DMS79 (cell line): ENCODE measurements around the gene TMEM271.
"Not testable (repeated sequence)": the region's sequence is repeated elsewhere in the genome, so short reads cannot be mapped to it uniquely, and the experiment has no call there.

Experiments
- DNase-seq: peaks from one replicate; lab custom pipeline; 2025; lab: John Stamatoyannopoulos, UW

The TMEM271 gene

GRCh38 chr4:609400-610050 lies 33.4 kb upstream of the TMEM271 start:
- DNase-seq, result no peak

DNA sequence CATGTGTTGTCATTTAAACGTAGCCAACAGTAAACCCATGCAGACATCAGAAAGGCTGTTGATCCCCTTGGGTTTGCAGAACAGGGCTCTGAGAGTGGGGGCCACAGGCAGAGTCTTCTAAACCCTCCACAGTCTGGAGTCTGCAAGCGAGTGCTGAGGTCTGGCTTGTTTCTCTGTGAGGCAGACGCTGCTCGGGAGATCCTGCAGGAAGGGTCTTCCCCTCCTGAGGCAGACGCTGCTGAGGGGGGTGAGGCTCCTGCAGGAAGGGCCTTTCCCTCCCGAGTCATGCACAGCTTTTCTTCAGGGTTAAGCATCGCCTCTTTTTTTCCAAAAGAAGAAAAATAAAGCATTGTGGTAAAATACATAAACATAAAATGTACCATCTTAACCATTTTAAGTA lies 32.1 kb upstream of the TMEM271 start:
- no peak for DNase-seq

GRCh38 chr4:605702-606425 lies 29.8 kb upstream of the TMEM271 start:
- no peak for DNase-seq

DNA sequence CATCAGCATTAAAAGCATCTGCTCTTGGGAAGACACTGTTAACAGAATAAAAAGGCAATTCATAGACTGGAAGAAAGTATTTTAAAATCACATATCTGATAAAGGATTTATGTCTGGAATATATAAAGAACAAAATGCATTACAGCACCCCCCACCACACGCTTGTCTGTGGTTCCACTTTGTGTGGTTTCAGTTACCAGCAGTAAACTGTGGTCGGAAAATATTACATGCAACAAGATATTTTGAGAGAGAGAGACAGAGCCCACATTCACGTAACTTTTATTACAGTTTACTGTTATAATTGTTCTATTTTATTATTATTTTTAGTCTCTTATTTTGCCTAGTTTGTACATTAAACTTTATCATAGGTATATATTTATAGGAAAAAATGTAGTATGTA lies 28.0 kb upstream of the TMEM271 start:
- no peak for DNase-seq

- no peak for DNase-seq
Observed at GRCh38 chr4:602559-602942, 26.5 kb upstream of the TMEM271 start.

DNA sequence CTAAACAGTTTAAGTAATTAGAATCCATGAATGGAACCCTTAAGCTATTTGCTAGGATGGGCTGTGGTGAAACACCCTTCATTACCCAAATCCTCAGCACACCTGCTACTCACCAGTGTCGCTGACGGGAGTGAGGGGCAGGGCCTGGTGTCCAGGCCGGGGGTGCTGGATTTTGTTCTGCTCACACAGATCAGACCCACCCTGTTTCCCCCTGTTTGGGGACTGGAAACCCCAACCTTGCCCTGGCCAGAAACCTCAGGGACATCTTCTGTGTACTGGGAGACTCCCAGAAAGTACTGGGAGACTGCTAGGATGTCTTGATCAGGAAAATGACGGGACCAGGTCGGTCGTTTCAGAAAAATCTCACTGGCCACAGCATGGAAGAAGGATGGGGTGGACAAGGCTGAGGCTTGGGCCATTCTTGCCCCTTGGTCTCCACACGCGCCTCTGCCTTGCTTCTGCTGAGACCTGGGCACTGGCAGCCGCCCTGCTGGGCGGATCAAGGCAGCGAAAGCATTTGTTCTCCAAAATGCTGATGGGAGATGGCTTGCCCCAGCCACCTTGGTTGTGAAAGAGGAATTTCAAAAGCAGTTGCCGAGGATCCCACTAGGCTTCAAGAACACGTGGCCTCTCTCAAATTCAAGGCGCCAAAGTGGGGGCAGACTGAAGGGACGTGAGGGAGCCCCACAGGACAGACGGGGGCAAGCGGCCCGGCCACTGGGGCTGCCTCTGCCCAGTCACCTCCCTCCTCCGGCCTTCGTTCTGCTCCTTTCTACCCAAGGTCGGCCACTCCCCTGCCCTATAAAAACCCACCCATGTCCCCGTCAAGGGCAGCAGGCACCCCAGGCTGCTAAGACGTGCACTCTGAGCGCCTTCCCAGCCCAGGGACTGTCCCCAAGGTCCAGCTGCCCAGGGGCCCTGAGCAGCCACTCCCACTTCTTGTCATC lies 25.8 kb upstream of the TMEM271 start:
- no peak for DNase-seq

- DNase-seq, result no peak
Observed at GRCh38 chr4:600850-601515, 24.9 kb upstream of the TMEM271 start.

GRCh38 chr4:600166-600565 lies 24.1 kb upstream of the TMEM271 start:
- no peak for DNase-seq

DNA sequence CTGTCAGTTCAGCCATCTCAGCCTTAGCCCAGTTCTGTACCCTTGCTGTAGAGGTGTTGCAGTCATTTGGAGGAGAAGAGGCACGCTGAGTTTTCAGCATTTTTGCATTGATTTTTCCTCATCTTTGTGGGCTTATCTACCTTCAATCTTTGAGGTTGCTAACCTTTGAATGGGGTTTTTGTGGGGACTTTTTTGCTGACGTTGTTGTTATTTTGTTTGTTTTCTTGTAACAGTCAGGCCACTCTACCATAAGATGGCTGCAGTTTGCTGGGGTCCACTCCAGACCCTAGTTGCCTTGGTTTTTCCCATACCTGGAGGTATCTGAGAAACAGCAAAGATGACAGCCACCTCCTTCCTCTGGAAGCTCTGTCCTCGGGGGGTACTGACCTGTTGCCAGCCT lies 22.8 kb upstream of the TMEM271 start:
- no peak for DNase-seq

GRCh38 chr4:592825-593520 lies 16.9 kb upstream of the TMEM271 start:
- DNase-seq, result no peak

DNA sequence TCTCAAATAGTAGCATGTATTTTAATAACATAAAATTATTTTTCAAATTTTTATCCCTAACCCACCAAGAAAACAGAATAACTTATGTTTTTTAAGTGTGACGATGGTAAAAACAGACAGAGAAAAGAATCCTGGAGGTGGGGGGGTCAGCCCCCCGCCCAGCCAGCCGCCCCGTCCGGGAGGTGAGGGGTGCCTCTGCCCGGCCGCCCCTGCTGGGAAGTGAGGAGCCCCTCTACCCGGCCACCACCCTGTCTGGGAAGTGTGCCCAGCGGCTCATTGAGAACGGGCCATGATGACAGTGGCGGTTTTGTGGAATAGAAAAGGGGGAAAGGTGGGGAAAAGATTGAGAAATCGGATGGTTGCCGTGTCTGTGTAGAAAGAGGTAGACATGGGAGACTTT lies 16.1 kb upstream of the TMEM271 start:
- not testable (repeated sequence) for DNase-seq

GRCh38 chr4:590313-590841 lies 14.3 kb upstream of the TMEM271 start:
- DNase-seq, result no peak

DNA sequence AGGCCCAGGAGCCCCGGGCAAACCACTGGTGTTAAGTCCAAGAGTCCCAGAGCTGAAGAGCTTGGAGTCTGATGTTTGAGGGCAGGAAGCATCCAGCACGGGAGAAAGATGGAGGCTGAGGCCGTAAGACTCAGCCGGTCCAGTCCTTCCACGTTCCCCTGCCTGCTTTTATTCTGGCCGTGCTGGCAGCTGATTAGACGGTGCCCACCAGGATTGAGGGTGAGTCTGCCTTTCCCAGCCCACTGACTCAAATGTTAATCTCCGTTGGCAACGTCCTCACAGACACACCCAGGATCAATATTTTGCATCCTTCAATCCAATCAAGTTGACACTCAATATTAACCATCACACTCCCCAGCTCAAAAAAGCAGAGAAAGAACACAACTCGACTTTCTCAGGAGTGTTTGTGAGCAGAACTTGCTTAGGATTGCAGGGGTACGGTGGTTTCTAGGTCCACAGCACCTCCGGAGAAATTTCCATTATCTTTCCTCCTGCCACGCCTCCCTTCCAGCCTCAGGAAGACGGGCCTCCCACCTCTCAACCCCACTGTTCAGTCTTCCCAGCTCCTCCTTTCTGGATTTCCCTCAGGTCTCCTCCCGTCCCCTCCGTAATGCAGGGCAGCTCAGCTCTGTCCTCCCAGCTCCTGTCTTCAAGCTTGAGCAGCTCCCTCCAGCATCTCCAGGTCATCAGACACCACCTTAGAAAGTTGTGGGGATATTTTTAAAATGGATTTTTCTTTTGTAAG lies 13.3 kb upstream of the TMEM271 start:
- no peak for DNase-seq

DNA sequence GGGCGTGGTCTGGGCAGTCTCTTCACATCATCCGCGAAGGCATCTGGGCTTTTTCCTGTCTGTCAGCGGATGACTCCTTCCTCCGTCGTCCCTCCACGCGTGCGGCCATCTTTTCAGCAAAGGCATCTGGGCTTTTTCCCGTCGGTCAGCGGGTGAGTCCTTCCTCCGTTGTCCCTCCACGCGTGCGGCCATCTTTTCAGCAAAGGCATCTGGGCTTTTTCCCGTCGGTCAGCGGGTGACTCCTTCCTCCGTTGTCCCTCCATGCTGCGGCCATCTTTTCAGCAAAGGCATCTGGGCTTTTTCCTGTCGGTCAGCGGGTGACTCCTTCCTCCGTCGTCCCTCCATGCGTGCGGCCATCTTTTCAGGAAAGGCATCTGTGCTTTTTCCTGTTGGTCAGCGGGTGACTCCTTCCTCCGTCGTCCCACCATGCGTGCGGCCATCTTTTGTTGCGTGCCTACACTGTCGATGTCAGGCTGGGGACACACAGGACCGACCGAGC lies 12.3 kb upstream of the TMEM271 start:
- no peak for DNase-seq

DNA sequence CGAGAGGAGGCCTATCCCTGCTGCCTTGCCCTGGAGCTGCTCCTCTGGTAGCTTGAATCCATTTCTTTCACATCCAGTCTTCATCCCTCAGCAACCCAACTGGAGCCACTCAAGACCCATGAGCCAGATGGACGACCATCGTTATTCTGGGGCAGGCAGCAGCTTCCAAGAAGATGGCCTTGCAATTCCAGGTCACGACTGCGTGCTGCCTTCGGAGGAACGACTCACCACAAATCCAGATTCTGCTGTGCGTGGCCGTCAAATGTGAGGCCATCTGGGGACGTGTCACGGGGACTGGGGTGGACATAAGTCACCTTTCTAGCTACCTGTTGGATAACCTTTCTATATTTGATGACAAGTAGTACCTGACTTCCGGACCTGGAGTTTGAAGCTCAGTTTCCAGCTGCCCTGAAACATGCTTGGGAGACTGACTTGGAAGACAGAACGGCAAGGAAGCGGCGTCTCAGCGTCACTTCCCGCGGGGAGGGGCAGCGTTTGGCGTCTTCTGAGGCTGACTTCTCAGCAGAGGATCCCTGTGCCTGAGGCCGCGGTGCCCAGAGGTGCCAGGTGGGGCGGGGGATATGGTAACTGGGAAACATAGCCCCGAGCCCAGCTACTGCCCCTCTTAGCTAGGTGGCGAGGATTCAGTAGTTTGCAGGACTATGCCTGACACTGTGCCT lies 11.7 kb upstream of the TMEM271 start:
- no peak for DNase-seq

DNA sequence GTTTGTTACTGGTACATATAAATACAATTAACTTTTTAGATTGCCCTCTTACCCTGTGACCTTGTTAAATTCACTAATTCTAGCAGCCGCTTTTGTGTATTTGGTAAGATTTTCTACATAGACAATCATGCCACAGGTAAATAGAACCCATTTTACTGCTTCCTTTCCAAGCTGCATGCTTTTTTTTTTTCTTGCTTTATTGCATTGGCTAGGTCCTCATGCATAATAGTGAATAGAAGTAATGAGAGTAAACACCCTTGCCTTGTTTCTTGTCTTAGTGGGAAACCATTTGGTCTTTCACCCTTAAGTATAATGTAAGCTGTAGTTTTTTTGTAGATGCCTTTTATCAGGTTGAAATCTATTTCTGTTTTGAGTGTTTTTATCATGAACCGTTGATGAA lies 7.7 kb upstream of the TMEM271 start:
- no peak for DNase-seq

DNA sequence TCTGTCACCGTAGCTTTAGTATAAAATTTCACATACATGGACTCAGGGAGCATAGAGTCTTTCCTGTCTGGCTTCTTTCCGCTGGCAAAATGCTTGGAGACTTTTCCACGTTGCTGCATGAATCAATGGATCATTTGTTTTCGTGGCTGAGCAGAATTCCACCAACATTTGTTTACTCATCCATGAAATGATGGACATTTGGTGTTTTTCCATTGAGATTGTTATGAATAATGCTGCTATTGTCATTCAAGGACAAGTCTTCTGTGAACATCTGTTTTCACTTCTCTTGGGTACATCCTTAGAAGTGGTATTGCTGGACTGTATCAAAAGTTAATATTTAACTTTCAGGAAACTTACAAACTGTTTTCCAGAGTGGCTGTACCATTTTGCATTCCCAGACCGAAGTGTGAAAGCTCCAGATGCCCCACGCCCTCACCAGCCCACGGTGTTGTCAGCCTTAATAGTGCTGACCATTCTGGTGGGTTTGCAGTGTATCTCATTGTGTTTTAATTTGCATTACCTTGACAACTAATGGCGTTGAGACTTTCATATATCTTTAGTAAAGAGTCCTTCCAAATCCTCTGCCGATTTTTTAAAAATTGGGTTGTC lies 5.8 kb upstream of the TMEM271 start:
- DNase-seq, result no peak

- no peak for DNase-seq
Observed at GRCh38 chr4:581181-581580, 5.1 kb upstream of the TMEM271 start.

DNA sequence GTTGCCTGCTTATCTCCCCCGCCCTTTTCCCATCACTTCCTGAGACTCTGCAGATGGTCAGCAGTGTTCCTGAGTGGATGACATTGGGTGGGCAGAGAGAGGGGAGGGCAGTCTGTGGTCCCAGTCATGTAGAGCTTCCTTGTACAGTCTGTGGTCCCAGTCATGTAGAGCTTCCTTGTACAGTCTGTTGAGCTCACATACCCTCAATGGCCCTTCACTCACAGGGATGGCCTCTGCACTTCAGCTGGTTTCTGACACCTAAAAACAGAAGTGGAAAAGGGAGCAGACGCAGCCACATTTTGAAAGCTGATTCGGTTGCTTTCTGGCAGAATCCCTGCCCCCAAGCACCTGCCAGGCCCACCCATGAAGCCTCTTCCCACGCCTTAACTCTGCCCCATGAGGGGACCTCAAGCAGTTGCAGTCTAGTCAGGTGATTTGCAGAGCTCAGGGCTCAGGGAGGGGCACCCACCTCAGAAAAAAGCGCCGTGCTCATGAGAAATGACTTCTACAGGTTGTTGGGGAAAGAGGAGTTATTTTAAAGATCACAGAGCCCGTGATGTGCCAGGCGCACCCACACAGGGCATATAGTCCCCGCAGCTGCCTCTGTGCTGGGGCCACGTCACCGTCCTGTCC lies 3.6 kb upstream of the TMEM271 start:
- no peak for DNase-seq
